ENCODE measurements around the gene ANG. TPM values are rescaled to one million over a fixed set of nuclear protein-coding genes. Genes with fewer than 3 reads are reported as not detected.
"Not testable (repeated sequence)": the region's sequence is repeated elsewhere in the genome, so short reads cannot be mapped to it uniquely, and the experiment has no call there.

ANG gene
- total and polyA plus RNA-seq, 3 donors from 2014 or later = 27.7 to 42.7 (median 28.9) TPM

DNA sequence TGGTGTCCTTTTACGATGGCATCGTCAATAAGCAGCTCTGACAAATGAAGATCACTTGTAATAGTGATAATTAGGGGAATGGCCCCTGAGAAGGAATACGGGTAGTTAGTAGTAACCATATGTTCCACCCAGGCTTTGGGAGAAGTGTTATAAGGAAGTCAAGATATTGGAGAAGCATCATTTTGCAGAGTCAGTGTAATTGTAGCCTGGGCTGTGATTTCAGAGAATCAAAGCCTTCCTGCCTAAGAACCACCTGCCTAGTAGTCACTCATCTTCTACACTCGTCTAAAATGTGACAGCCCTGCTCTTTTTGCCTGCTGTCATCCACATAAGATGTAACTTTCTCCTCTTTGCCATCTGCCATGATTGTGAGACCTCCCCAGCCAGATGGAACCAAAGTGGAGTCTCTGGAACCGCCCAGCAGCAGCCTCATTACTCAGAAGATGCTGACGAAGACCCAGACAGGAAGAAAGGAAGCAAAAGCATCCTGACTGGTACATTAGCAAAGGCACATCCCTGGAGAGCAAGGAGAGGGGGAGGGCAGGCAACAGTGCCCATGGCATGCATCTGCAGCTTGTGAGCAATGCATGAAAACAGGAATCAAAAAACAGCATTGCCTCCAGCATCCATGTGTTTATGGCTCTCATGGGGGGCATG is 44.5 kb downstream of the ANG start:
- no peak overlapping the region for H3K4me3 ChIP-seq
- H3K4me1 ChIP-seq = no peaks in the 10 kb centered on the region
- WGBS, 2 donors = 66 to 82% methylated on average over 6 of the region's 6 CpGs
- H3K36me3 ChIP-seq (ENCODE audit: low read depth, missing control alignments) = no peaks in the 10 kb centered on the region
- no peaks in the 10 kb centered on the region for H3K9me3 ChIP-seq
- no peak for DNase-seq
- H3K27me3 ChIP-seq = no peaks in the 10 kb centered on the region
- intact Hi-C loops (cut with DNase I; ENCODE audit: low total_unique reads) = no loop called here
- H3K27ac ChIP-seq = peak overlapping the region in 1 of 2 donors; percentile 2
- TF ChIP-seq POLR2A (IDR thresholded peaks at IDR 0.05) = no peak
- TF ChIP-seq, protein P1, sequence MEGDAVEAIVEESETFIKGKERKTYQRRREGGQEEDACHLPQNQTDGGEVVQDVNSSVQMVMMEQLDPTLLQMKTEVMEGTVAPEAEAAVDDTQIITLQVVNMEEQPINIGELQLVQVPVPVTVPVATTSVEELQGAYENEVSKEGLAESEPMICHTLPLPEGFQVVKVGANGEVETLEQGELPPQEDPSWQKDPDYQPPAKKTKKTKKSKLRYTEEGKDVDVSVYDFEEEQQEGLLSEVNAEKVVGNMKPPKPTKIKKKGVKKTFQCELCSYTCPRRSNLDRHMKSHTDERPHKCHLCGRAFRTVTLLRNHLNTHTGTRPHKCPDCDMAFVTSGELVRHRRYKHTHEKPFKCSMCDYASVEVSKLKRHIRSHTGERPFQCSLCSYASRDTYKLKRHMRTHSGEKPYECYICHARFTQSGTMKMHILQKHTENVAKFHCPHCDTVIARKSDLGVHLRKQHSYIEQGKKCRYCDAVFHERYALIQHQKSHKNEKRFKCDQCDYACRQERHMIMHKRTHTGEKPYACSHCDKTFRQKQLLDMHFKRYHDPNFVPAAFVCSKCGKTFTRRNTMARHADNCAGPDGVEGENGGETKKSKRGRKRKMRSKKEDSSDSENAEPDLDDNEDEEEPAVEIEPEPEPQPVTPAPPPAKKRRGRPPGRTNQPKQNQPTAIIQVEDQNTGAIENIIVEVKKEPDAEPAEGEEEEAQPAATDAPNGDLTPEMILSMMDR (IDR thresholded peaks at IDR 0.05) = no peak

DNA sequence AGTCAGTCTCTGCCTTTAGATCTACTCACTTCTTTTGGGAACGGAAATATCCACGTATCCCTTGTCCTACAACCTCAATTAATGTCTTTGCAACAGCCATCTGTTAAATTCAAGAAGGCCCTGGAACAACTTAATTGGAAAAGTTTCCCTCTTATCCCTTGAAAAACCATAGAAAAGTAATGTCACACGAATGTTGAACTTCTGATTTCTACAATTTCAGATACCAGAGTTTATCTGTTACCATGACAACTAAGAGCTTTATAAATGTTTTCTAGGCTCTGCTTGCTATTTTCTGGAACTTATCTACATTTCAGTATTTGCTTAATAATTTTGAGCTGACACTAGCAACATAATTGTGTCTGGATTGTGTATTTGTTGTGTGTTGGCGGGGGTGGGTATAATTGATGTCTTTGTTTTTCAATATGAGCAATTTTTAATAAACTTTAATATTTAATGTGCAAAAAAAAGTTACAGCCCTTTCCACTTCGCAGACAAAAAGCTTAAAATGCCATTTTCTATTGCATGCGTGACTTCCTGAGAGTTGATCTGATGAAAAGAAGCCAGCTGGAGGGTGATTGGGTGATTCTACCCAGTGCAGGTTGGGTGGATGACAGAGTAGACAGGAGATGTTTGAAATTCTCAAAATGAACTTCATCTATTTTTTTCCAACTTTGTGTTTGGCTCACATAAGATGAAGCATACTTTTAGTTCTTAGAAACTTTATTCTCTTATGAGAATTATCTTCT is 45.3 kb downstream of the ANG start:
- Histone ChIP-seq H3K27ac (no peak overlapping the region), H3K4me3 (no peak overlapping the region), H3K27me3 (no peaks in the 10 kb centered on the region), H3K36me3 (ENCODE audit: low read depth, missing control alignments) (no peaks in the 10 kb centered on the region), H3K9me3 (no peaks in the 10 kb centered on the region), H3K4me1 (no peaks in the 10 kb centered on the region)
- no peak for TF ChIP-seq POLR2A (IDR thresholded peaks at IDR 0.05)
- TF ChIP-seq, protein P1 (IDR thresholded peaks at IDR 0.05) = no peak
- intact Hi-C loops (cut with DNase I; ENCODE audit: low total_unique reads) = no loop called here
- no peak for DNase-seq
- 45 to 54% methylated on average over 6 of the region's 6 CpGs for WGBS, 2 donors

DNA sequence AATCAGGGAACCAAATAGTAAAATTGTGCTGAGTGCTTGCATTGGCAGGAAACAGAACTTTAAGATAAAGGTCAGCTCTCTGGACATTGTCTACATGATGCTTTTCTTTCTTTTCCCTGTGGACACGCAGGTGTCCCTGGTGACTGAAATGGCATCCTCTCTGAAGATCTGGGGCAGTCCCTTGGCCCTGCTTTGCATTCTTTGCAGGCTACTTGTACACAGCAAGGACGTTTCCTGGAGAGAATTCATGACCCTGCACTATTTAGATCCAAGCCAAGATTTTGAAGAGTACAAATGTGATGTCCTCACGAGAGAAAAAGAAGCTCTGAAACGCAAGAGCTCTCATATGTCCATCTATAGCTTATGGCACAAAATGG is 45.9 kb downstream of the ANG start:
- no peak overlapping the region for H3K4me3 ChIP-seq
- H3K4me1 ChIP-seq = no peaks in the 10 kb centered on the region
- TF ChIP-seq, protein P1 (IDR thresholded peaks at IDR 0.05) = no peak
- TF ChIP-seq POLR2A (IDR thresholded peaks at IDR 0.05) = no peak
- H3K27ac ChIP-seq = no peak overlapping the region
- no peaks in the 10 kb centered on the region for H3K9me3 ChIP-seq
- no peaks in the 10 kb centered on the region for H3K36me3 ChIP-seq (ENCODE audit: low read depth, missing control alignments)
- WGBS, 2 donors = 40 to 49% methylated on average over 4 of the region's 4 CpGs
- intact Hi-C loops (cut with DNase I; ENCODE audit: low total_unique reads) = no loop called here
- no peaks in the 10 kb centered on the region for H3K27me3 ChIP-seq
- DNase-seq = no peak

DNA sequence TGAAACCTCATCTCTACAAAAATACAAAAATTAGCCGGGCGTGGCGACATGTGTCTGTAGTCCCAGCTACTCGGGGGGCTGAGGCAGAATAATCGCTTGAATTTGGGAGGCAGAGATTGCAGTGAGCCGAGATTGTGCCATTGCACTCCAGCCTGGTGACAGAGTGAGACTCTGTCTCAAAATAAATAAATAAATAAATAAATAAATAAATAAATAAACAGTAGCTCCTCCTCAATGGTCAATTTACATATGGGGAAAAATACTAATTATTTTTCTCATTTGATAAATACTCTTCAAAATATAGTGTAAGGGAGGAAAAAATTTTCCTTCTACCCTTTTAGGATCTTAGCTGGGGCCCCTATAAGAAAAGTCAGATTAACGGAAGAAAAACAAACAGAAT is 49.7 kb downstream of the ANG start:
- intact Hi-C loops (cut with DNase I; ENCODE audit: low total_unique reads); H3K27ac ChIP-seq: not testable (repeated sequence)

DNA sequence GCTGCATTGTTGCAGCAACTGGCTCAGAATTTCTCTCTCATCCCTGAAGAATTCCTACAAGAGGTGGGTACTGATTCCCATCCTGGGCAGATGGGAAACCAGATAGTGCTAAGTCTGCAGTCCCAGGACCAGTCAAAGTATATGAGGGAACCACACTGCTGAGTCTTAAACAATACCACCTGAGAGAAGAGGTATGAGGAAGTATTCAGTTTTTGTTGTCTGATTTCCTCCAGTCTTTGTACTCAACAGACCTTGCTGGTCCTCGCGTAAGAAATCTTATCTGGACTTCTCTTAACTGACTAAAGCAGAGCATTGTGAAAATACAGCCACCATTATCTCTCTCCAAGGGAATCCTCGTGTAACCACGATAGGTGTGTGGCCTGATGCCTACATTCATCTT is 53.6 kb downstream of the ANG start:
- no peak overlapping the region for H3K4me3 ChIP-seq
- no peaks in the 10 kb centered on the region for H3K27me3 ChIP-seq
- H3K4me1 ChIP-seq = no peaks in the 10 kb centered on the region
- intact Hi-C loops (cut with DNase I; ENCODE audit: low total_unique reads) = no loop called here
- no peaks in the 10 kb centered on the region for H3K9me3 ChIP-seq
- DNase-seq = no peak
- no peak for TF ChIP-seq POLR2A (IDR thresholded peaks at IDR 0.05)
- TF ChIP-seq, protein P1 (IDR thresholded peaks at IDR 0.05) = no peak
- no peaks in the 10 kb centered on the region for H3K36me3 ChIP-seq (ENCODE audit: low read depth, missing control alignments)
- H3K27ac ChIP-seq = no peak overlapping the region
- 70 to 79% methylated on average over 4 of the region's 4 CpGs for WGBS, 2 donors

More for the DNA sequence above, 49.7 kb downstream of the ANG start:
- H3K9me3 ChIP-seq; H3K27me3 ChIP-seq; H3K36me3 ChIP-seq (ENCODE audit: low read depth, missing control alignments); H3K4me3 ChIP-seq; H3K4me1 ChIP-seq; DNase-seq: not testable (repeated sequence)
- 91 to 96% methylated on average over 7 of the region's 7 CpGs for WGBS, 2 donors
